HL-60 (cell line): ENCODE data around the gene KCNJ3.

ENCODE experiments used
- DNase-seq, 2 experiments: peaks; one replicate each; pipeline ENCODE4 v3.0.0-alpha.2; 2010 to 2020; ENCODE audit warnings: low read depth in 1 of 2, low spot score in 1 of 2
- H3K27ac ChIP-seq: fragments of 250-450 bp; sonication (Bioruptor Pico); replicated peaks from 2 replicates; pipeline ENCODE4 v1.5.1; 2020; ENCODE audit warnings: mild to moderate bottlenecking, moderate library complexity
- H3K27me3 ChIP-seq: fragments of 250-450 bp; sonication (Bioruptor Pico); 2 replicates; pipeline ENCODE4 v1.5.1; 2021; ENCODE audit warnings: mild to moderate bottlenecking, moderate library complexity; ENCODE audit not compliant: insufficient read depth, poor library complexity, severe bottlenecking
- H3K4me3 ChIP-seq: replicated peaks from 2 replicates; pipeline ENCODE4 v1.5.1; 2011; ENCODE audit warnings: mild to moderate bottlenecking, control low read depth, low read length; ENCODE audit not compliant: insufficient read depth
- GABPA ChIP-seq: IDR thresholded peaks from 2 replicates; pipeline ENCODE4 v1.6.1; 2012; ENCODE audit warnings: low read depth
- POLR2AphosphoS5 ChIP-seq: IDR thresholded peaks from 2 replicates; pipeline ENCODE4 v1.6.1; 2012; ENCODE audit warnings: low read depth
- SPI1 ChIP-seq: IDR thresholded peaks from 2 replicates; pipeline ENCODE4 v1.6.1; 2012; ENCODE audit warnings: low read depth, mild to moderate bottlenecking, borderline replicate concordance
- TF ChIP-seq, protein P1 (sequence below): IDR thresholded peaks from one replicate; pipeline ENCODE4 v1.5.1; 2011; ENCODE audit warnings: low read length, control low read depth, inconsistent platforms; ENCODE audit not compliant: insufficient read depth
- TF ChIP-seq, protein P2 (sequence below): IDR thresholded peaks from 2 replicates; pipeline ENCODE4 v1.6.1; 2012; ENCODE audit warnings: low read depth; ENCODE audit not compliant: insufficient replicate concordance

The KCNJ3 gene

GRCh38 chr2:154704991-154705390, 6.5 kb downstream of the KCNJ3 start:
- no peak for DNase-seq
- TF ChIP-seq GABPA (no peak), POLR2AphosphoS5 (no peak), SPI1 (no peak)
- Histone ChIP-seq H3K27ac (no peak overlapping the region), H3K4me3 (no peak overlapping the region), H3K27me3 (no peaks in the 10 kb centered on the region)

GRCh38 chr2:154706660-154707059, 8.2 kb downstream of the KCNJ3 start:
- DNase-seq, result no peak

DNA sequence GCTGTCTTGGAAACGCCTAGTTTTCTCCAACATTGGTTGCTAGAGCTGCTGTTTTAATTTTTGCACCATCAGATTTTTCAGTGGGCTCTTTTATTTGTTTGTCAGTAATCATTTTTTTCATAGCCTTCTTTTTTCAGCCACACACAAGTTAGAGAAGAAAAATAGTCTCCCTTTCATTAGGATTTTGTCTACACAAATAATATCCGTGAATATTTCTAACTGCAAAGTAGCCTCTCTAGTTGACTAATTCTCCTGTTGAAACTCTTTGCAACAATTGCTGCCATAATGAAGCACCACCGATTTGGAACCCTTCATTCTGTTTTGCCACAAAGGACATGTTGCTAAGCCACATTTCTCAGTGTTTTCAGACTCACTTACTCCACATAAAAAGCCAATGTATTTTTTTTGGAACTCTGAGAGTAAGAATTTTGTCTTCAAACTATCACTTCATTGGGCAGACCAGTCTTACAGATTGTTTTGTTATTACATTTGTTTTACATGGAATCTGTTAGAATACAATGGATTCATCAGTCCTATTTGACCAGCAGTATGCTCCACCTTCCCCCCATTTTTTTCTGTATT, 9.6 kb downstream of the KCNJ3 start:
- Histone ChIP-seq H3K4me3 (no peak overlapping the region), H3K27me3 (no peaks in the 10 kb centered on the region), H3K27ac (no peak overlapping the region)
- DNase-seq, result no peak
- no peak for TF ChIP-seq SPI1
- TF ChIP-seq GABPA, result no peak
- no peak for TF ChIP-seq POLR2AphosphoS5
- TF ChIP-seq, protein P1, sequence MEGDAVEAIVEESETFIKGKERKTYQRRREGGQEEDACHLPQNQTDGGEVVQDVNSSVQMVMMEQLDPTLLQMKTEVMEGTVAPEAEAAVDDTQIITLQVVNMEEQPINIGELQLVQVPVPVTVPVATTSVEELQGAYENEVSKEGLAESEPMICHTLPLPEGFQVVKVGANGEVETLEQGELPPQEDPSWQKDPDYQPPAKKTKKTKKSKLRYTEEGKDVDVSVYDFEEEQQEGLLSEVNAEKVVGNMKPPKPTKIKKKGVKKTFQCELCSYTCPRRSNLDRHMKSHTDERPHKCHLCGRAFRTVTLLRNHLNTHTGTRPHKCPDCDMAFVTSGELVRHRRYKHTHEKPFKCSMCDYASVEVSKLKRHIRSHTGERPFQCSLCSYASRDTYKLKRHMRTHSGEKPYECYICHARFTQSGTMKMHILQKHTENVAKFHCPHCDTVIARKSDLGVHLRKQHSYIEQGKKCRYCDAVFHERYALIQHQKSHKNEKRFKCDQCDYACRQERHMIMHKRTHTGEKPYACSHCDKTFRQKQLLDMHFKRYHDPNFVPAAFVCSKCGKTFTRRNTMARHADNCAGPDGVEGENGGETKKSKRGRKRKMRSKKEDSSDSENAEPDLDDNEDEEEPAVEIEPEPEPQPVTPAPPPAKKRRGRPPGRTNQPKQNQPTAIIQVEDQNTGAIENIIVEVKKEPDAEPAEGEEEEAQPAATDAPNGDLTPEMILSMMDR, result no peak
- TF ChIP-seq, protein P2, sequence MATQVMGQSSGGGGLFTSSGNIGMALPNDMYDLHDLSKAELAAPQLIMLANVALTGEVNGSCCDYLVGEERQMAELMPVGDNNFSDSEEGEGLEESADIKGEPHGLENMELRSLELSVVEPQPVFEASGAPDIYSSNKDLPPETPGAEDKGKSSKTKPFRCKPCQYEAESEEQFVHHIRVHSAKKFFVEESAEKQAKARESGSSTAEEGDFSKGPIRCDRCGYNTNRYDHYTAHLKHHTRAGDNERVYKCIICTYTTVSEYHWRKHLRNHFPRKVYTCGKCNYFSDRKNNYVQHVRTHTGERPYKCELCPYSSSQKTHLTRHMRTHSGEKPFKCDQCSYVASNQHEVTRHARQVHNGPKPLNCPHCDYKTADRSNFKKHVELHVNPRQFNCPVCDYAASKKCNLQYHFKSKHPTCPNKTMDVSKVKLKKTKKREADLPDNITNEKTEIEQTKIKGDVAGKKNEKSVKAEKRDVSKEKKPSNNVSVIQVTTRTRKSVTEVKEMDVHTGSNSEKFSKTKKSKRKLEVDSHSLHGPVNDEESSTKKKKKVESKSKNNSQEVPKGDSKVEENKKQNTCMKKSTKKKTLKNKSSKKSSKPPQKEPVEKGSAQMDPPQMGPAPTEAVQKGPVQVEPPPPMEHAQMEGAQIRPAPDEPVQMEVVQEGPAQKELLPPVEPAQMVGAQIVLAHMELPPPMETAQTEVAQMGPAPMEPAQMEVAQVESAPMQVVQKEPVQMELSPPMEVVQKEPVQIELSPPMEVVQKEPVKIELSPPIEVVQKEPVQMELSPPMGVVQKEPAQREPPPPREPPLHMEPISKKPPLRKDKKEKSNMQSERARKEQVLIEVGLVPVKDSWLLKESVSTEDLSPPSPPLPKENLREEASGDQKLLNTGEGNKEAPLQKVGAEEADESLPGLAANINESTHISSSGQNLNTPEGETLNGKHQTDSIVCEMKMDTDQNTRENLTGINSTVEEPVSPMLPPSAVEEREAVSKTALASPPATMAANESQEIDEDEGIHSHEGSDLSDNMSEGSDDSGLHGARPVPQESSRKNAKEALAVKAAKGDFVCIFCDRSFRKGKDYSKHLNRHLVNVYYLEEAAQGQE, result no peak

More at GRCh38 chr2:154706660-154707059, 8.2 kb downstream of the KCNJ3 start:
- no peak for TF ChIP-seq GABPA
- TF ChIP-seq POLR2AphosphoS5, result no peak
- TF ChIP-seq, protein P1, result no peak
- TF ChIP-seq, protein P2, result no peak
- TF ChIP-seq SPI1, result no peak
- Histone ChIP-seq H3K27me3 (no peaks in the 10 kb centered on the region), H3K4me3 (no peak overlapping the region), H3K27ac (no peak overlapping the region)

DNA sequence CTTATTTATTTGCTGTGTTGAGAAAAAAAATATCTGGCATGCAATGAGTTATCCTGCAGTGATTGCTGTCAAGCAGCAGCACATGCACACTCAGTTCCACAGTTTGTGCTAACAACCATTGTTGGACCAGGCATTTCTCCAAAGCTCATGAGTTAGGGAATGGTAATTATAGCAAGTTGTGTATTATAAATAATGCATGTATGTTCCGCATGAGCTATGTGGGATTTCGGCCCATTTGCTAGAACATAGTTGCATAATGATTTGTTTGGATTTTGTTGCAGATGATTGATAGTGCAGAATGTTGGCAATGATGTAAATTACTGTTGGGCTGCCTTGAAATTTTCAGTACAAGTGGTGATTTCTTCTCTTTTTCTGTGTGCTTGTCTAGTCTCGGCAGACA, 10.7 kb downstream of the KCNJ3 start:
- Histone ChIP-seq H3K27ac (no peak overlapping the region), H3K27me3 (no peaks in the 10 kb centered on the region), H3K4me3 (no peak overlapping the region)
- no peak for TF ChIP-seq POLR2AphosphoS5
- TF ChIP-seq SPI1, result no peak
- no peak for TF ChIP-seq GABPA
- TF ChIP-seq, protein P2, result no peak
- TF ChIP-seq, protein P1, result no peak
- DNase-seq, result no peak
